T-helper 17 cell (primary cell): ENCODE results near the gene ZSWIM5. TPM values are rescaled to one million over a fixed set of nuclear protein-coding genes. Genes with fewer than 3 reads are reported as not detected.

Experiments
- ATAC-seq: fragments of 150-1000 bp; cut with Tn5 transposase; 2 replicates; pipeline ENCODE4 v1.10.0; 2021; ENCODE audit warnings: mild to moderate bottlenecking, moderate library complexity
- DNase-seq, 3 donors: peaks; one replicate each; pipeline versions ENCODE4 v3.0.0 to v3.0.0-alpha.2; 2020 to 2021
- H3K9me3 ChIP-seq: one replicate; pipeline ENCODE4 v1.7.0; 2013; ENCODE audit warnings: low read length, mild to moderate bottlenecking; ENCODE audit not compliant: control insufficient read depth, poor library complexity, severe bottlenecking
- H3K27ac Mint-ChIP-seq: one replicate; pipeline ENCODE4 v1.8.0; 2022; ENCODE audit warnings: mild to moderate bottlenecking, moderate library complexity, mixed read lengths
- H3K27me3 Mint-ChIP-seq: one replicate; pipeline ENCODE4 v1.8.0; 2022; ENCODE audit warnings: mixed read lengths
- H3K36me3 Mint-ChIP-seq: one replicate; pipeline ENCODE4 v1.8.0; 2022; ENCODE audit warnings: low read depth, mixed read lengths
- H3K4me1 Mint-ChIP-seq: one replicate; pipeline ENCODE4 v1.8.0; 2022; ENCODE audit warnings: mild to moderate bottlenecking, mixed read lengths
- H3K4me3 Mint-ChIP-seq: one replicate; pipeline ENCODE4 v1.8.0; 2022; ENCODE audit warnings: mild to moderate bottlenecking, moderate library complexity, mixed read lengths
- total RNA-seq, 4 donors: library from RNA in 2 of 4; stranded (reverse) in 2 of 4; gene quantifications; one replicate each; pipeline ENCODE4 v1.2.3 and lab custom pipeline; 2022 to 2026

Gene ZSWIM5
- total RNA-seq, 2 donors from 2014 or later: 1.6 to 2.1 TPM

DNA sequence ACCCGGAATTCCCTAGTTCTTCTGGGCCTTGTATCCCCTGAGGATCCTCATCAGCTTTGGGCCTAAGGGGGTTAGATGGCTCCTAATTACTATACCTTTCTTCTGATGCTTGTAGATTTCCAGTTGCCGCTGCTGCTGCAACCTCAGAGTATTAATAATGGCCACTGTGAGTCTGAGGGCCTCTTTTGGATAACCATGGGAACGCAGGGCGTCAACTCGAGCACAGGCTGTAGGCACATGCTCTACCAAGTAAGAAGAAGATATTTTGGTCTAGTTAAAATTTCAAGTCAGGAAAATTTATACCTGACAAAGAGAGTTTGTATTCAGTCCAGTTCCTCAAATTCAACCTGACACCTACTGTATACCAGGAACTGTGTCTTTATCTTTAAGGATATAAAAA is 166.1 kb downstream of the ZSWIM5 start:
- H3K27ac Mint-ChIP-seq: no peak overlapping the region
- H3K27me3 Mint-ChIP-seq: no peaks in the 10 kb centered on the region
- H3K9me3 ChIP-seq: no peaks in the 10 kb centered on the region
- peaks cover 4% of the 10 kb centered on the region for H3K4me1 Mint-ChIP-seq
- DNase-seq (no peak), ATAC-seq (no peak)
- H3K36me3 Mint-ChIP-seq: peaks cover 9% of the 10 kb centered on the region
- no peak overlapping the region for H3K4me3 Mint-ChIP-seq

DNA sequence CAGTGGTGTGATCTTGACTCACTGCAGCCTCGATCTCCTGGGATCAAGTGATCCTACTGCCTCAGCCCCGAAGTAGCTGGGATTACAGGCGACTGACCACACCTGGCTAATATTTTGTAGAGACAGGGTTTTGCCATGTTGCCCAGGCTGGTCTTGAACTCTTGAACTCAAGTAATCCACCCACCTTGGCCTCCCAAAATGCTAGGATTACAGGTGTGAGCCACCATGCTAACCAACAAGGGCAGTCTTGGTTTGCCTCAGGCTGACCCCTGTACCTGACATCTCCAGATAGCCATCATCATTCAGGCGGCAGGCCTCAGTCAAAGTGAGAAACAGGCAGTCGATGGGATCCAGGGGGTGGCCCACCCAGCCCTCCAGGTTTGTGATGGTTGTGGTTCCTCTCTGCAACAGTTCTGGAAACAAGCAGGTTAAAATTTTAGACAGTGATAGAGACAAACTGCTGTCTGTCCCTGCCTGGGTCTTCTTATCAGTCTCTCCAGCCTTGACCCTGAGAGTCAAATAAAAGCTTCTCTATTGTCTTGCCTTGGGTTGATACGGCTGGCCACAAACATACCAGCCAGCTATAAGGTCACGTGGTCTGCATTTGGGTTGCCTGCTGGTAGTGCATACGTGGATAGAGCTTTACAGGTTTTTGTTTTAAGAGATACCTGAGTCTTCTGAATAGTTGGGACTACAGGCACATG is 167.6 kb downstream of the ZSWIM5 start:
- no peak for ATAC-seq
- Mint-ChIP-seq H3K27ac (no peak overlapping the region), H3K27me3 (no peaks in the 10 kb centered on the region), H3K36me3 (peaks cover 9% of the 10 kb centered on the region), H3K4me3 (no peak overlapping the region), H3K4me1 (peaks cover 4% of the 10 kb centered on the region)
- no peak for DNase-seq
- H3K9me3 ChIP-seq: no peaks in the 10 kb centered on the region

DNA sequence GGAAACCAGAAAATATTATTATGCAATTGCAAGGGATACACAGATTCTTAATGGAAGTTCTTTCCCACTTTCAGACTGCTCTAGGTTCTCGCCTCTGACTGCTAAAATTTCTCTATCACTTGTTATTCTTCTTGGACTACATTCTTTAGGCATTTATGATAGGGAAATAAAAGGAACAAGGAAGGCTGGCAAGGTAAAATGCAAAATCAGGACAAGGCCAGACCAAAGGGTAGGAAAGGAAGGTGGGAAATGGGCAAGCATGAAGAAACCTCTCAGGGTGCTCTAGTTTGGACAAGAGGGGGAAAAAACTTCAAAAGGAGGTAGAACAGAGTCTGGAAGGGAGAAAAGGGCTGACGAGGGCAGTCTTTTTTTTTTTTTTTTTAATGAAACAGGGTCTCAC is 168.2 kb downstream of the ZSWIM5 start:
- Mint-ChIP-seq H3K36me3 (peaks cover 9% of the 10 kb centered on the region), H3K4me3 (no peak overlapping the region), H3K27ac (no peak overlapping the region)

DNA sequence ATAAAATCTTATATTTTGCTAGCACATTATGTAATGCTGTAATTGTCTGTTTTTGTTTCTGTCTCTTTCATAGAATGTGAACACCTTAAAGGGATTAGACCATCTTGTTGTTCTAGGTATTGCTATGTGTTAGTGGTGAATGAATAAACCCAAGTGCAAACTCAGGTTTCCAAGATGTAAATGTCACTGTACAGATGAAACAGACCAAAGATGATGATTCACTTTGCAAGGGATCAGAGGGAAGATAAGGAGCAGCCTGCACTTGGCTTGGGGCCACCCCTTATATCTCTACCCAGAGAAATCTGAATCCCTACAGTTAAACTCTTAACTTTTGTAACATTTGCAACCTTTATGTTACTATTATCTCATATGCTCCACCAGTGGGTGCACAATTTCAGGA is 168.9 kb downstream of the ZSWIM5 start:
- DNase-seq (no peak), ATAC-seq (no peak)
- H3K27me3 Mint-ChIP-seq: no peaks in the 10 kb centered on the region
- no peaks in the 10 kb centered on the region for H3K9me3 ChIP-seq
- H3K4me3 Mint-ChIP-seq: no peak overlapping the region
- H3K4me1 Mint-ChIP-seq: peaks cover 4% of the 10 kb centered on the region
- no peak overlapping the region for H3K27ac Mint-ChIP-seq
- peaks cover 7% of the 10 kb centered on the region for H3K36me3 Mint-ChIP-seq

More for the DNA sequence above, 168.2 kb downstream of the ZSWIM5 start:
- Mint-ChIP-seq H3K4me1 (peaks cover 4% of the 10 kb centered on the region), H3K27me3 (no peaks in the 10 kb centered on the region)
- H3K9me3 ChIP-seq: no peaks in the 10 kb centered on the region
- no peak for DNase-seq
- no peak for ATAC-seq

DNA sequence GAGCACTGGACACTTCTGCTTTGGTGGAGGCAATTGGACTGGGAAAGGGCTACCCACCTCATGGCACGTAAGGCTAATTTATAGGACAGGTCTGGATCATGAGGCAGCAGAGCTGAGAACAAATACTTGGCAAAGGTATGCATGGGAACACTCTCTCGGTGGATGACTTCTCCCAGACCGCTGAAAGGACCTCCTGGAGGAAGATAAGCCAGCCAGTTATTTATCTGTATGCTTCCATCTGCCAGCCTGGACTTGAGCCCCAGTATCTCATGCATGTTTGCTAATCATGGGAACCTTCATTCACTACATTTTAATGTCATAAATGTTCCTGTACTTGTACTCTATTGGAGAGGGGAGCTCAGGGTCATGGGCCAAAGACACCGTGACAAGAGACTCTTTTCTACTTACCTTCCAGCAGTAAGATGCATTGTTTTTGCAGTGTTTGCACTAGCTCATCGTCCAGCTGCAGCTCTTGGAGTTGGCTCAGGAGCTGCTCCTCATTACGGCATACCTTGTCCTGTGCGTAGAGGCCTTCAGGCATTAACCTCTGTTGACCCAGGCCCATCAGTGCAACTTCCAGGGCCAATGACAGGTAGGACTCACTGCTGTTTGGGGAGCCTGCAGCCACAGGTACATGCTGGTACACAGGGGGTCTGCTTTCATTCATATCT is 170.6 kb downstream of the ZSWIM5 start:
- ATAC-seq: no peak
- Mint-ChIP-seq H3K4me3 (no peak overlapping the region), H3K36me3 (peaks cover 4% of the 10 kb centered on the region), H3K27me3 (no peaks in the 10 kb centered on the region), H3K4me1 (peaks cover 2% of the 10 kb centered on the region), H3K27ac (no peak overlapping the region)
- no peaks in the 10 kb centered on the region for H3K9me3 ChIP-seq
- DNase-seq: no peak

DNA sequence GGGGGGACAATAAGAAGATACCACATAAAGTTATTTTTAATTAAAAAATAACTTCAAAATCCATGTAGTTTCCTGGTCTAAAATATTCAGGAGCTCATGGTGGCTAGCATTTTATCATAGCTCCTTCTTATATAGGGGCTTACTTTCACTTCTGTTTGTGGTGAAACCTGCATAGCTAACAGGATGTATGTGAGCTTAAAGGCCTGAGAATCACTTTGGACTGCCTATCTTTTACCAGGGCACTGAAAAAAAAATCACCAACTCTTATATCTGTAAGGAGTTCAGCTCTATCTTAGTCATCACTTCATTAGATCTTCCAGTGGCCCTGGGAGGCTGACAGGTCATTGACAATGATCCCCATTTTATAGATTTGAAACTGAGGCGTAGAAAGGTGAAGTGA is 173.0 kb downstream of the ZSWIM5 start:
- H3K36me3 Mint-ChIP-seq: peaks cover 7% of the 10 kb centered on the region
- DNase-seq: no peak
- no peak overlapping the region for H3K4me3 Mint-ChIP-seq
- peaks cover 2% of the 10 kb centered on the region for H3K4me1 Mint-ChIP-seq
- ATAC-seq: no peak
- H3K27me3 Mint-ChIP-seq: no peaks in the 10 kb centered on the region
- no peak overlapping the region for H3K27ac Mint-ChIP-seq
- H3K9me3 ChIP-seq: no peaks in the 10 kb centered on the region

DNA sequence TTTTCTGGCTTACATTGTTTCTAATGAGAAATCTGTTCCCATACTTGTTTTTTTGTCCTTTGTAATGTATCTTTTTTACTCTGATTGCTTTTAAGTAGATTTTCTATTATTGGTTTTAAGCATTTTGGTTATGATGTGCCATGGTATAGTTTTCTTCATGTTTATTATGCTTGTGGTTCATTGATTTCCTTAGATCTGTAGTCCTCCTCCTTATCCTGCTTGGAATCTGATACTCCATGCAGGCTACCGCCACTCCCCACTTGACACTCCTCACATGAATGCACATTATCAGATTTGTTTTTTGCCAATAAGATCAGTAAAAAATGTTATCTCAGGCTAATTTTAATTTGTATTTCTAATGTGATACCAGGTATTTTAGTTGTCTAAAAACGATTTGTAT is 173.6 kb downstream of the ZSWIM5 start:
- H3K9me3 ChIP-seq: no peaks in the 10 kb centered on the region
- Mint-ChIP-seq H3K27me3 (no peaks in the 10 kb centered on the region), H3K4me3 (no peak overlapping the region), H3K27ac (no peak overlapping the region), H3K36me3 (peaks cover 4% of the 10 kb centered on the region), H3K4me1 (no peaks in the 10 kb centered on the region)
- DNase-seq (no peak), ATAC-seq (no peak)

DNA sequence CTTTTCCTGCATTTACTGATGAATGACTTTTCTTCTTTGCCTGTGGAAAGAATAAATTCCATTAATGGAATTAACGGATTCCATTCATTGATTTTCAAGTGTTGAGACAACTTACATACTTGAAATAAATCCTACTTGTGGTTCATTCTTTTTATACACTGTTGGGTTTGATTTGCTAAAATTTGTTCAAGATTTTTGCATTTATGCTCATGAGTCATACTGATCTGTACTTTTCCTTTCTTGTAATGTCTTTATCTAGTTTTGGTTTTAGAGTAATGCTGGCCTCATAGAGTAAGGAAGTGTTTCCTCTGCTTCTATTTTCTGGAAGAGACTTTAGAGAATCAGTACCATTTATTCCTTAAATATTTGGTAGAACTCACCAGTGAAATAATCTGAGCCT is 180.0 kb downstream of the ZSWIM5 start:
- no peak overlapping the region for H3K27ac Mint-ChIP-seq
- H3K4me1 Mint-ChIP-seq: peaks cover 2% of the 10 kb centered on the region
- H3K36me3 Mint-ChIP-seq: peaks cover 3% of the 10 kb centered on the region
- ATAC-seq (no peak), DNase-seq (no peak)
- no peak overlapping the region for H3K4me3 Mint-ChIP-seq
- no peaks in the 10 kb centered on the region for H3K27me3 Mint-ChIP-seq
- H3K9me3 ChIP-seq: no peaks in the 10 kb centered on the region

DNA sequence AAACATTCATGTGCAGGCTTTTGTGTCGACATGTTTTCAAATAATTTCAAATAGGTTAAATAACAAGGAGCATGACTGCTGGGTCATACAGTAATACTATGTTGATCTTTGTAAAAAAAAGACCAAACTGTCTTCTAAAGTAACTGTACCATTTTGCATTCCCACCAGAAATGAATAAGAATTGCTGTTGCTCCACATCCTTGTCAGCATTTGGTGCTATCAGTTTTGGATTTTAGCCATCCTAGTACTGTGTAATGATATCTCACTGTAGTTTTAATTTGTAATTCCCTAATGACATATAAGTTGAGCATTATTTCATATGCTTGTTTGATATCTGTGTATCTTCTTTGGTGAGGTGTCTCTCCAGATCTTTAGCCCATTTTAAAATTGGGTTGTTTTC is 182.7 kb downstream of the ZSWIM5 start:
- H3K27me3 Mint-ChIP-seq: no peaks in the 10 kb centered on the region
- ATAC-seq: no peak
- no peak overlapping the region for H3K27ac Mint-ChIP-seq
- DNase-seq: no peak
- H3K4me1 Mint-ChIP-seq: peaks cover 4% of the 10 kb centered on the region
- H3K4me3 Mint-ChIP-seq: no peak overlapping the region
- no peaks in the 10 kb centered on the region for H3K9me3 ChIP-seq
- H3K36me3 Mint-ChIP-seq: no peaks in the 10 kb centered on the region

DNA sequence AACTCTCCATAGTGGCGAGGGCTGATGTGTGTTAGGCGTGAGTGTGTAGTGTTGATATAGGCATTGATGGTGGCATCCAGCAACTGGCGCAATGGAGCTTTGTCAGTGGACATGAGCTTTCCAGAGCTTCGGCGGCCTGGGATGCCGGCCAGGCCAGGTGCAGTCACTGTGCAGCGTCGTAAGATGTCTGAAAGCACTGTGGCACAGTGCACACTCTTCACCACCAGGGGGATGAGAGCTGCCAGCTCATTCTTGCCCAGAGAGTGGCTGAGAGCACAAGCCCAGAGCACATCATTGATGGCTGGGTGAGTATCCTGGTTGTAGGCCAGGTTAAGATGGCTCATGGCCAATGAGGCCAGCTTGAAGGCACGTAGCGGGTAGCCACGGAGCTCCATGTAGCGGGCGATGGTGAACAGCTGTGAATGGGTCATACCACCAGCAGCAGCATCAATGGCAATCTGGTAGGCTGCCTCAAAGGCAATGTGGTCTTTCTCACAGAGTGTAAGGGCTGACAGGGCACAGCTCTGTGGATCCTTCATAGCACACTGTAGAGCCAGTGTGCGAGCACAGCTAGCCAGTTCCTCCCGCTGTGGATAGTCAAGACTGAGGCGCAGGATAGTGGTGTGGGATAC is 187.7 kb downstream of the ZSWIM5 start:
- H3K27ac Mint-ChIP-seq: no peak overlapping the region

DNA sequence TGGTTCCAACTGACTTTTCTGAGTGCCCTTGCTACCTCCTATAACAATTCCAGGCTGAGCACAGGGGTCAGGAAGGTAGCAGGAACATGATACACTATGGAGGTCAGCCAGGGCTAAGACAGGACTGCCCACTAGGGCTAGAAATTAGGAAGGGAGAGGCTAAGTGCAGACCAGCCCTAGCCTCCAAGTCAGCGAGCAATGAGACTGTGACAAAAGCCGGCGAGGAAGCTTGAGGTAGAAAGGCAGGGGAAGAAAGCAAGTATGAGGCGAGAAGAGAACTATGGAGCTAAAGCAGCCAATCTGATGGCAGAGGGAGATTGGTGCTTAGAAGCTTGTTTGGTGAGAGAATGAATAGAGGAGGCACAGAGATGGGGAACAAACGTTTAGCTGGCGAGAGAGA is 189.6 kb downstream of the ZSWIM5 start:
- ATAC-seq: no peak
- H3K27ac Mint-ChIP-seq: no peak overlapping the region
- H3K36me3 Mint-ChIP-seq: peaks cover 4% of the 10 kb centered on the region

More for the DNA sequence above, 187.7 kb downstream of the ZSWIM5 start:
- H3K36me3 Mint-ChIP-seq: peaks cover 4% of the 10 kb centered on the region
- no peaks in the 10 kb centered on the region for H3K27me3 Mint-ChIP-seq
- DNase-seq (peak in 2 of 3 donors; percentile 25 to 50), ATAC-seq (peak; percentile 89)
- no peak overlapping the region for H3K4me3 Mint-ChIP-seq
- no peaks in the 10 kb centered on the region for H3K9me3 ChIP-seq
- H3K4me1 Mint-ChIP-seq: peaks cover 13% of the 10 kb centered on the region

DNA sequence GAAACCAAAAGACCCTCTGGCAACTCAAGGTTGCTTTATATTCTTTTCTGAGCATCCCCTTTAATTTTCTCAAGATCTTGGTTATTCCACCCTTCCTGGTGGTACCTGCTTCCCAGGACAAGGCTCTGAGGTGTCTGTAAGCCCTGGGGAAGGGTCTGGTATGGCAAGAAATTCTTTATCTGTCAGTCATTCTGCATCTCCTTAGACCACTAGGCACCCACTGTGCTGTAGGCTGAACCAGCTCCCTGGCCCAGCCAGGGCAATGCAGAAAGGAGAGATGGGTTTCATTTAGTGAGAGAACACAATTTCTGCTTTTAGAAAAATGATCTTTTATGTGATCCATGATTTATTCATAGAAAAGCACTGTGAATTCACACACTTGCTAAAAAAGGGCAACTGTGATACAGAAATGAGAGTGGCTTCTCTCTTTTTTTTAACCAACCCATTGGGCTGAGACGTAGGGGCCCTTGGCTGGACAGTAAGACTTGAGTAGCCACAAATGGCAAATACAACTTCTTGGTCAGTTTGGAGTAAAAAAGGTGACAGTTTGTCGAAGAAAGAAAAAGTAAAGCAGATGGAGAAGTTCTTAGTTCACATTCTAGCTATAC is 190.2 kb downstream of the ZSWIM5 start:
- Mint-ChIP-seq H3K27me3 (no peaks in the 10 kb centered on the region), H3K4me1 (peaks cover 31% of the 10 kb centered on the region), H3K27ac (no peak overlapping the region), H3K36me3 (peaks cover 4% of the 10 kb centered on the region), H3K4me3 (no peak overlapping the region)
- no peaks in the 10 kb centered on the region for H3K9me3 ChIP-seq
- DNase-seq (no peak), ATAC-seq (no peak)

More for the DNA sequence above, 189.6 kb downstream of the ZSWIM5 start:
- Mint-ChIP-seq H3K4me1 (peaks cover 25% of the 10 kb centered on the region), H3K4me3 (no peak overlapping the region), H3K27me3 (no peaks in the 10 kb centered on the region)
- no peaks in the 10 kb centered on the region for H3K9me3 ChIP-seq
- DNase-seq: no peak

DNA sequence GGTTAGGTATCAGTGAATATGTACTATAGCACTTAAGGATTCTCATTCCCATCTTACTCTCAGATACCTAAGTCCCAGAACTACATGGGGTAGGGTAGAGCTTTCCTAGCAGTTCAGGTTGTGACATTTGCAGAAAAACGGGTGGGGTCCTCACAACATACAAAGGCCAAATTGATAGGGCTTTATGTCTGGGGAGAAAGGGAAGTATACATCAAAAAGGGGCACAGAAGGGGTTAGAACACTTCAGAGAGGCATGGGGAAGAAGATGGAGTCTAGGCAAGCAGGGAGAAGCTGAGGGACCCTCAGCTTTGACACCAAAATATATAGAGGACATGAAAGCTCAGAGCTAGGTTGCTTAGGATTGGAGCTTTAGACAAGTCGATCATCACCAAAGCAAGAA is 190.7 kb downstream of the ZSWIM5 start:
- no peaks in the 10 kb centered on the region for H3K9me3 ChIP-seq
- ATAC-seq (no peak), DNase-seq (no peak)
- peaks cover 31% of the 10 kb centered on the region for H3K4me1 Mint-ChIP-seq
- peaks cover 4% of the 10 kb centered on the region for H3K36me3 Mint-ChIP-seq
- no peaks in the 10 kb centered on the region for H3K27me3 Mint-ChIP-seq
- H3K4me3 Mint-ChIP-seq: no peak overlapping the region
- H3K27ac Mint-ChIP-seq: no peak overlapping the region
